Osteocyte (in vitro differentiated cells): ENCODE measurements around the gene C1QTNF6. TPM values are rescaled to one million over a fixed set of nuclear protein-coding genes. Genes with fewer than 3 reads are reported as not detected.

ENCODE experiments used
- DNase-seq: peaks from one replicate; pipeline ENCODE4 v3.0.0; 2021; ENCODE audit warnings: mixed read lengths; ENCODE audit not compliant: unreplicated experiment; ENCODE audit errors: extremely low spot score
- H3K27ac Mint-ChIP-seq: one replicate; pipeline ENCODE4 v1.8.0; 2021; ENCODE audit warnings: mild to moderate bottlenecking, mixed read lengths; ENCODE audit not compliant: unreplicated experiment
- H3K27me3 Mint-ChIP-seq: one replicate; pipeline ENCODE4 v1.8.0; 2021; ENCODE audit warnings: mixed read lengths; ENCODE audit not compliant: unreplicated experiment
- H3K36me3 Mint-ChIP-seq: one replicate; pipeline ENCODE4 v1.8.0; 2021; ENCODE audit warnings: mixed read lengths; ENCODE audit not compliant: unreplicated experiment
- H3K4me1 Mint-ChIP-seq: one replicate; pipeline ENCODE4 v1.8.0; 2021; ENCODE audit warnings: mixed read lengths; ENCODE audit not compliant: unreplicated experiment
- H3K4me3 Mint-ChIP-seq: one replicate; pipeline ENCODE4 v1.8.0; 2021; ENCODE audit warnings: mild to moderate bottlenecking, moderate library complexity, mixed read lengths; ENCODE audit not compliant: unreplicated experiment
- H3K9me3 Mint-ChIP-seq: one replicate; pipeline ENCODE4 v1.8.0; 2021; ENCODE audit warnings: mixed read lengths; ENCODE audit not compliant: unreplicated experiment
- CTCF ChIP-seq: fragments of 200-600 bp; sonication (generic); IDR thresholded peaks from 2 replicates; pipeline ENCODE4 v1.5.0; 2021; ENCODE audit warnings: antibody characterized with exemption, mild to moderate bottlenecking, moderate library complexity
- total RNA-seq: library from RNA; stranded (reverse); gene quantifications from 2 replicates; pipeline ENCODE4 v1.2.1, GENCODE V29; 2021

Gene C1QTNF6
- total RNA-seq, 1 donor from 2014 or later: 36.4 TPM

- no peak for TF ChIP-seq CTCF
- no peak overlapping the region for H3K27ac Mint-ChIP-seq
- H3K9me3 Mint-ChIP-seq: no peaks in the 10 kb centered on the region
- peaks cover 32% of the 10 kb centered on the region for H3K4me1 Mint-ChIP-seq
- H3K36me3 Mint-ChIP-seq: peaks cover 3% of the 10 kb centered on the region
- no peaks in the 10 kb centered on the region for H3K27me3 Mint-ChIP-seq
- H3K4me3 Mint-ChIP-seq: no peak overlapping the region
- no peak for DNase-seq
Measured at GRCh38 chr22:37192204-37192603, 4.2 kb upstream of the C1QTNF6 start.

- no peak for TF ChIP-seq CTCF
- Mint-ChIP-seq H3K27me3 (no peaks in the 10 kb centered on the region), H3K4me1 (peaks cover 34% of the 10 kb centered on the region), H3K36me3 (peaks cover 3% of the 10 kb centered on the region), H3K9me3 (no peaks in the 10 kb centered on the region), H3K4me3 (no peak overlapping the region), H3K27ac (no peak overlapping the region)
- no peak for DNase-seq
Measured at GRCh38 chr22:37190262-37190780, 2.3 kb upstream of the C1QTNF6 start.

- H3K36me3 Mint-ChIP-seq: peaks cover 7% of the 10 kb centered on the region
- no peaks in the 10 kb centered on the region for H3K9me3 Mint-ChIP-seq
- no peak for DNase-seq
- no peaks in the 10 kb centered on the region for H3K27me3 Mint-ChIP-seq
- peak overlapping the region; percentile 87 for H3K27ac Mint-ChIP-seq
- no peak for TF ChIP-seq CTCF
- H3K4me1 Mint-ChIP-seq: peaks cover 34% of the 10 kb centered on the region
- H3K4me3 Mint-ChIP-seq: no peak overlapping the region
Measured at GRCh38 chr22:37188901-37189466, 937 bp upstream of the C1QTNF6 start.

GRCh38 chr22:37187552-37187890, 526 bp downstream of the C1QTNF6 start:
- Mint-ChIP-seq H3K4me3 (peak overlapping the region; percentile 77), H3K4me1 (peaks cover 34% of the 10 kb centered on the region), H3K27ac (peak overlapping the region; percentile 87), H3K36me3 (peaks cover 7% of the 10 kb centered on the region), H3K27me3 (no peaks in the 10 kb centered on the region), H3K9me3 (no peaks in the 10 kb centered on the region)
- TF ChIP-seq CTCF: no peak
- DNase-seq: no peak

GRCh38 chr22:37186997-37187522, 987 bp downstream of the C1QTNF6 start:
- no peaks in the 10 kb centered on the region for H3K9me3 Mint-ChIP-seq
- H3K4me3 Mint-ChIP-seq: peak overlapping the region; percentile 77
- H3K27ac Mint-ChIP-seq: peak overlapping the region; percentile 87
- no peak for TF ChIP-seq CTCF
- no peak for DNase-seq
- peaks cover 7% of the 10 kb centered on the region for H3K36me3 Mint-ChIP-seq
- no peaks in the 10 kb centered on the region for H3K27me3 Mint-ChIP-seq
- peaks cover 34% of the 10 kb centered on the region for H3K4me1 Mint-ChIP-seq
